Natural killer cell (primary cell): ENCODE results near the gene ZNF683. TPM values are rescaled to one million over a fixed set of nuclear protein-coding genes. Genes with fewer than 3 reads are reported as not detected.

ENCODE experiments used
- ATAC-seq, 3 donors: fragments of 150-1000 bp in 2 of 3; fragments of 200-7000 bp in 1 of 3; cut with Tn5 transposase; 1 replicate in 1 of 3; 2 replicates in 2 of 3; pipeline ENCODE4 v1.10.0; 2021; ENCODE audit warnings: mild to moderate bottlenecking in 2 of 3, moderate library complexity in 2 of 3
- DNase-seq, 2 donors: peaks; one replicate each; pipeline versions ENCODE4 v3.0.0 to v3.0.0-alpha.2; 2013 to 2021; ENCODE audit warnings: mixed read lengths in 1 of 2
- H3K27ac ChIP-seq: one replicate; pipeline ENCODE4 v1.5.1; 2013; ENCODE audit warnings: mild to moderate bottlenecking, low read length
- H3K27me3 ChIP-seq: one replicate; pipeline ENCODE4 v1.6.1; 2013; ENCODE audit warnings: low read length; ENCODE audit not compliant: control insufficient read depth, insufficient read depth
- H3K36me3 ChIP-seq: one replicate; pipeline ENCODE4 v1.6.1; 2013; ENCODE audit warnings: low read length; ENCODE audit not compliant: control insufficient read depth, insufficient read depth
- H3K4me1 ChIP-seq: one replicate; pipeline ENCODE4 v1.6.1; 2013; ENCODE audit warnings: low read length; ENCODE audit not compliant: control insufficient read depth, insufficient read depth
- H3K4me3 ChIP-seq: one replicate; pipeline ENCODE4 v1.5.1; 2013; ENCODE audit warnings: low read length
- H3K9me3 ChIP-seq: one replicate; pipeline ENCODE4 v1.6.1; 2013; ENCODE audit warnings: low read length; ENCODE audit not compliant: control insufficient read depth, insufficient read depth
- H3K27ac Mint-ChIP-seq, 2 donors: one replicate each; pipeline ENCODE4 v1.8.0; 2022; ENCODE audit warnings: mild to moderate bottlenecking in 2 of 2, mixed read lengths in 2 of 2, moderate library complexity in 1 of 2
- H3K27me3 Mint-ChIP-seq, 2 donors: one replicate each; pipeline ENCODE4 v1.8.0; 2022; ENCODE audit warnings: low read depth in 2 of 2, mixed read lengths in 2 of 2
- H3K36me3 Mint-ChIP-seq: one replicate; pipeline ENCODE4 v1.8.0; 2022; ENCODE audit warnings: mixed read lengths
- H3K4me1 Mint-ChIP-seq, 2 donors: one replicate each; pipeline ENCODE4 v1.8.0; 2022; ENCODE audit warnings: mixed read lengths in 2 of 2
- H3K4me3 Mint-ChIP-seq: one replicate; pipeline ENCODE4 v1.8.0; 2022; ENCODE audit warnings: mild to moderate bottlenecking, moderate library complexity, mixed read lengths
- H3K9me3 Mint-ChIP-seq, 2 donors: one replicate each; pipeline ENCODE4 v1.8.0; 2022; ENCODE audit warnings: mixed read lengths in 2 of 2
- WGBS: methylation state at CpG from one replicate; pipeline ENCODE4 v1.1.7; 2013; ENCODE audit warnings: missing lambda C conversion rate; ENCODE audit not compliant: insufficient coverage; 5-methylcytosine and 5-hydroxymethylcytosine counted together
- intact Hi-C: fragments of 100-400 bp; cut with micrococcal nuclease; formaldehyde crosslinking; loops from one replicate; pipeline ENCODE4 v1.14.2; 2022
- total RNA-seq, 4 donors: library from RNA; stranded (reverse); fragments of 120-200 nt in 1 of 4; gene quantifications; one replicate each; pipeline versions ENCODE4 v1.2.3 to v1.2.4, GENCODE V29; 2013 to 2022
- TF ChIP-seq, protein P1 (sequence below): fragments of 200-600 bp; IDR thresholded peaks from one replicate; pipeline ENCODE4 v1.8.0; 2022; ENCODE audit warnings: antibody characterized with exemption

ZNF683 gene
- total RNA-seq, 3 donors from 2014 or later (not counting 1 experiment from before 2014, with no cell fraction given): 9.6 to 38.2 (median 19.7) TPM

DNA sequence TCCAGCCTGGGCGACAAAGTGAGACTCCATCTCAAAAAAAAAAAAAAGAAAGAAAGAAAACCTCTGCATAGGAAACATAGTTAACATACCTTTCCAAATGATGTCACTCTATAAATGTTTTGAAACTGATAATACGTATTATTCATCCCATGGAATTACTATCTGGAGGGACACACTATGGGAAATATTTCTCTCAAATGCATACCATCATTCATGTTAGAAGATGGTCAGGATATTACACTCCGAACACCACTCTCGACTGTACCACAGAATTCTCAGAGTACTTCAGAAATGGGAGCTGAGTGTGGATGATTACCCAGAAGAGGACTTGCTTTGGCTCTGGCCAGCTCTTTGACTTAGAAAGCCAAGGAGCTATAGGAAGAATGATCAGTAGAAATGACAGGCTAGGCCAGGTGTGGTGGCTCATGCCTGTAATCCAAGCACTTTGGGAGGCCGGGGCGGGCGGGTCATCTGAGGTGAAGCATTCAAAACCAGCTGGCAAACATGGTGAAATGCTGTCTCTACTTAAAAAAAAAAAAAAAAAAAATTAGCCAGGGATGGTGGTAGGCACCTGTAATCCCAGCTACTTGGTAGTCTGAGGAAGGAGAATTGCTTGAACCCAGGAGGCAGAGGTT lies 32.8 kb upstream of the ZNF683 start:
- no peak overlapping the region for H3K27ac ChIP-seq
- H3K9me3 Mint-ChIP-seq: no peaks in the 10 kb centered on the region
- H3K4me3 Mint-ChIP-seq: no peak overlapping the region
- peaks cover 9 to 16% of the 10 kb centered on the region in 2 donors for H3K4me1 Mint-ChIP-seq
- WGBS: 88% methylated on average over 6 of the region's 7 CpGs
- H3K27me3 ChIP-seq: peaks cover 19% of the 10 kb centered on the region
- ATAC-seq (no peak), DNase-seq (no peak)
- TF ChIP-seq, protein P1, sequence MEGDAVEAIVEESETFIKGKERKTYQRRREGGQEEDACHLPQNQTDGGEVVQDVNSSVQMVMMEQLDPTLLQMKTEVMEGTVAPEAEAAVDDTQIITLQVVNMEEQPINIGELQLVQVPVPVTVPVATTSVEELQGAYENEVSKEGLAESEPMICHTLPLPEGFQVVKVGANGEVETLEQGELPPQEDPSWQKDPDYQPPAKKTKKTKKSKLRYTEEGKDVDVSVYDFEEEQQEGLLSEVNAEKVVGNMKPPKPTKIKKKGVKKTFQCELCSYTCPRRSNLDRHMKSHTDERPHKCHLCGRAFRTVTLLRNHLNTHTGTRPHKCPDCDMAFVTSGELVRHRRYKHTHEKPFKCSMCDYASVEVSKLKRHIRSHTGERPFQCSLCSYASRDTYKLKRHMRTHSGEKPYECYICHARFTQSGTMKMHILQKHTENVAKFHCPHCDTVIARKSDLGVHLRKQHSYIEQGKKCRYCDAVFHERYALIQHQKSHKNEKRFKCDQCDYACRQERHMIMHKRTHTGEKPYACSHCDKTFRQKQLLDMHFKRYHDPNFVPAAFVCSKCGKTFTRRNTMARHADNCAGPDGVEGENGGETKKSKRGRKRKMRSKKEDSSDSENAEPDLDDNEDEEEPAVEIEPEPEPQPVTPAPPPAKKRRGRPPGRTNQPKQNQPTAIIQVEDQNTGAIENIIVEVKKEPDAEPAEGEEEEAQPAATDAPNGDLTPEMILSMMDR: no peak
- intact Hi-C loops: no loop called here
- H3K36me3 Mint-ChIP-seq: no peaks in the 10 kb centered on the region
- H3K36me3 ChIP-seq: no peaks in the 10 kb centered on the region
- peaks cover 59 to 60% of the 10 kb centered on the region in 2 donors for H3K27me3 Mint-ChIP-seq
- peaks cover 12% of the 10 kb centered on the region for H3K4me1 ChIP-seq
- no peak overlapping the region for H3K27ac Mint-ChIP-seq
- H3K9me3 ChIP-seq: no peaks in the 10 kb centered on the region
- no peak overlapping the region for H3K4me3 ChIP-seq

DNA sequence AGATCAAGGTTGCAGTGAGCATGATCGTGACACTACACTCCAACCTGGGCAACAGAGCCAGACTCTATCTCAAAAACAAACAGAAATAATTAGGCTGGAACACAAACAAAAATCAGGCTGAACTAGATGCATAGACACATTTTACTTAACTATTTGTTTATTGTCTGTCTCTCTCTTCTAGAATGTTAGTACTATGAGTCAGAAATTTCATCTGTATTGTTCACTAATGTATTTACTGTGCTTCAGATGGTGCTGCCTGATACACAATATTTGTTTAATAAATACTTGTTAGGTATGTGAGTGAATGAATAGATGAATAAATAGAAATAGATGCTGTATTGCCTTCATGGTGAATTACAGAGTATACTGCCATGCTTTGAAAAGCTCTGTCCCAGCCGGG lies 32.1 kb upstream of the ZNF683 start:
- Histone ChIP-seq H3K9me3 (no peaks in the 10 kb centered on the region), H3K4me3 (no peak overlapping the region), H3K36me3 (no peaks in the 10 kb centered on the region), H3K27me3 (peaks cover 13% of the 10 kb centered on the region), H3K4me1 (peaks cover 11% of the 10 kb centered on the region), H3K27ac (no peak overlapping the region)
- intact Hi-C loops: no loop called here
- TF ChIP-seq, protein P1: no peak
- H3K4me1 Mint-ChIP-seq: peaks cover 9 to 13% of the 10 kb centered on the region in 2 donors
- H3K27me3 Mint-ChIP-seq: peaks cover 56 to 59% of the 10 kb centered on the region in 2 donors
- no peaks in the 10 kb centered on the region for H3K36me3 Mint-ChIP-seq
- H3K4me3 Mint-ChIP-seq: no peak overlapping the region
- WGBS: 100% methylated on average over 1 of the region's 2 CpGs
- no peak overlapping the region for H3K27ac Mint-ChIP-seq
- DNase-seq (no peak), ATAC-seq (no peak)
- H3K9me3 Mint-ChIP-seq: no peaks in the 10 kb centered on the region

DNA sequence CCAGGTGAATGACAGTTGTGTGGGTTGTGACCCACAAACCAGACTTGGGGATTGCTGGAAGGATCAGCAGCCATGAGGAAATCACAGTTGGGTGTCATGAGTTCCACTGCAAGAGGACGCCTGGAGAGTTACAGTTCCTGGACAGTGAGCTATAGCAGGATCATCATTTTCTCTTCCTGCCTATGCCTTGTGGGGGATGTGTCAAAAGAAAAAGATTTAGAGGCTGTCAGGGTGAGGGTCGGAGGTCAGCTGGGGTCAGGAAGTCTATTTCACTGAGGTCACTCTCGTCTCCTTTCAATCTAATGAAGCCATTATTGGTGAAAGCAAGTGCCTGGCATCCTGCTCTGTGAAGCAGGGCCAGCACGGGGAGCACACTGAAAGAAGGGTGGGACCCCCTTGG lies 31.1 kb upstream of the ZNF683 start:
- Histone ChIP-seq H3K27ac (no peak overlapping the region), H3K4me3 (no peak overlapping the region), H3K27me3 (peaks cover 3% of the 10 kb centered on the region), H3K4me1 (peaks cover 1% of the 10 kb centered on the region), H3K36me3 (no peaks in the 10 kb centered on the region), H3K9me3 (no peaks in the 10 kb centered on the region)
- DNase-seq: no peak
- Mint-ChIP-seq H3K27me3 (peaks cover 51 to 54% of the 10 kb centered on the region in 2 donors), H3K4me3 (no peak overlapping the region), H3K4me1 (peaks cover 3 to 4% of the 10 kb centered on the region in 2 donors), H3K27ac (no peak overlapping the region), H3K9me3 (no peaks in the 10 kb centered on the region), H3K36me3 (no peaks in the 10 kb centered on the region)
- 43% methylated on average over 4 of the region's 4 CpGs for WGBS
- intact Hi-C loops: no loop called here
- TF ChIP-seq, protein P1: no peak
- no peak for ATAC-seq

DNA sequence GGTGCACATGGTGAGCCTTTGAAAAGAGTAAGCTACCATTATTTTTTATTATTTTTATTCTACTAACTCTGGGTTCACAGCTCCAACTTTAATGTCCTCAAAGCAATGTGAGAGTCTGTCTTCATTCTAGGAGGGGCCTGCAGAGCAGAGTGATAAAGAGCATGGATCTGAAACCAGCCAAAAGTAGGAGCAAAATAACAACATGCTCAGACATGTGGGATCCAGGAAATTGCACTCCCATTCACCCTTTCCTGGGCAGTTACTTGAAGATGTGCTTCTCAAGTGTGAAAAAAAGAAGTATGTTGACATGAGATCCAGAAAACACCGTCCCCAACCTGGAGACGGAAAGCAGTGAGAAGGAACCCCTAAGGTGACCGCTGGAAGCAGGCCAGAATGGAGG lies 29.3 kb upstream of the ZNF683 start:
- TF ChIP-seq, protein P1: no peak

More for the DNA sequence above, 29.3 kb upstream of the ZNF683 start:
- Mint-ChIP-seq H3K4me1 (no peaks in the 10 kb centered on the region), H3K9me3 (no peaks in the 10 kb centered on the region), H3K27me3 (peaks cover 45 to 54% of the 10 kb centered on the region in 2 donors), H3K36me3 (no peaks in the 10 kb centered on the region), H3K27ac (no peak overlapping the region), H3K4me3 (no peak overlapping the region)
- Histone ChIP-seq H3K27ac (no peak overlapping the region), H3K36me3 (no peaks in the 10 kb centered on the region), H3K27me3 (peaks cover 3% of the 10 kb centered on the region), H3K9me3 (no peaks in the 10 kb centered on the region), H3K4me1 (no peaks in the 10 kb centered on the region), H3K4me3 (no peak overlapping the region)
- WGBS: 85% methylated on average over 3 of the region's 3 CpGs
- intact Hi-C loops: no loop called here
- ATAC-seq: no peak
- DNase-seq: no peak
